Measurements from ENCODE around the gene RNF38. TPM values are rescaled to one million over a fixed set of nuclear protein-coding genes. Genes with fewer than 3 reads are reported as not detected.

Gene RNF38
- total RNA-seq, 3 donors from 2014 or later (not counting 1 experiment from before 2014, with no cell fraction given) = 70.9 to 90.0 (median 76.5) TPM

- ATAC-seq = no peak
- no peak overlapping the region for H3K4me3 ChIP-seq (ENCODE audit: low read length)
- Mint-ChIP-seq H3K9me3 (no peaks in the 10 kb centered on the region), H3K27me3 (ENCODE audit: low read depth in 2 of 2) (no peaks in the 10 kb centered on the region), H3K4me3 (no peak overlapping the region), H3K36me3 (no peaks in the 10 kb centered on the region), H3K4me1 (peaks cover 22 to 31% of the 10 kb centered on the region in 2 donors), H3K27ac (no peak overlapping the region)
- intact Hi-C loops (cut with micrococcal nuclease) = no loop called here
- no peak for TF ChIP-seq CTCF (IDR thresholded peaks at IDR 0.05)
- no peaks in the 10 kb centered on the region for H3K4me1 ChIP-seq (ENCODE audit: control insufficient read depth, insufficient read depth, low read length)
- no peak for DNase-seq
- H3K9me3 ChIP-seq (ENCODE audit: control insufficient read depth, insufficient read depth, low read length) = no peaks in the 10 kb centered on the region
- 100% methylated on average over 5 of the region's 6 CpGs for WGBS (ENCODE audit: insufficient coverage)
- no peak overlapping the region for H3K27ac ChIP-seq (ENCODE audit: low read length)
- H3K36me3 ChIP-seq (ENCODE audit: control insufficient read depth, insufficient read depth, low read length) = no peaks in the 10 kb centered on the region
- H3K27me3 ChIP-seq (ENCODE audit: control insufficient read depth, insufficient read depth, low read length) = no peaks in the 10 kb centered on the region
Observed at GRCh38 chr9:36433386-36433785, 33.3 kb upstream of the RNF38 start.

GRCh38 chr9:36431078-36431477 is 31.0 kb upstream of the RNF38 start:
- H3K27me3 ChIP-seq (ENCODE audit: control insufficient read depth, insufficient read depth, low read length) = no peaks in the 10 kb centered on the region
- intact Hi-C loops (cut with micrococcal nuclease) = no loop called here
- no peak overlapping the region for H3K27ac ChIP-seq (ENCODE audit: low read length)
- WGBS (ENCODE audit: insufficient coverage) = 100% methylated on average over 3 of the region's 4 CpGs
- no peak overlapping the region for H3K4me3 Mint-ChIP-seq
- H3K27me3 Mint-ChIP-seq (ENCODE audit: low read depth in 2 of 2) = no peaks in the 10 kb centered on the region
- DNase-seq (no peak), ATAC-seq (no peak)
- H3K27ac Mint-ChIP-seq = no peak overlapping the region
- H3K4me3 ChIP-seq (ENCODE audit: low read length) = no peak overlapping the region
- no peaks in the 10 kb centered on the region for H3K36me3 Mint-ChIP-seq
- H3K36me3 ChIP-seq (ENCODE audit: control insufficient read depth, insufficient read depth, low read length) = no peaks in the 10 kb centered on the region
- TF ChIP-seq CTCF (IDR thresholded peaks at IDR 0.05) = no peak
- H3K9me3 ChIP-seq (ENCODE audit: control insufficient read depth, insufficient read depth, low read length) = no peaks in the 10 kb centered on the region
- H3K9me3 Mint-ChIP-seq = no peaks in the 10 kb centered on the region
- H3K4me1 Mint-ChIP-seq = peaks cover 11 to 24% of the 10 kb centered on the region in 2 donors
- H3K4me1 ChIP-seq (ENCODE audit: control insufficient read depth, insufficient read depth, low read length) = no peaks in the 10 kb centered on the region

- Histone ChIP-seq H3K36me3 (ENCODE audit: control insufficient read depth, insufficient read depth, low read length) (peaks cover 3% of the 10 kb centered on the region), H3K9me3 (ENCODE audit: control insufficient read depth, insufficient read depth, low read length) (no peaks in the 10 kb centered on the region), H3K27me3 (ENCODE audit: control insufficient read depth, insufficient read depth, low read length) (no peaks in the 10 kb centered on the region), H3K4me3 (ENCODE audit: low read length) (no peak overlapping the region), H3K27ac (ENCODE audit: low read length) (no peak overlapping the region), H3K4me1 (ENCODE audit: control insufficient read depth, insufficient read depth, low read length) (no peaks in the 10 kb centered on the region)
- no peak for TF ChIP-seq CTCF (IDR thresholded peaks at IDR 0.05)
- intact Hi-C loops (cut with micrococcal nuclease) = no loop called here
- Mint-ChIP-seq H3K4me3 (no peak overlapping the region), H3K36me3 (no peaks in the 10 kb centered on the region), H3K4me1 (peaks cover 28 to 39% of the 10 kb centered on the region in 2 donors), H3K27ac (peak overlapping the region in 1 of 2 donors; percentile 27), H3K9me3 (no peaks in the 10 kb centered on the region), H3K27me3 (ENCODE audit: low read depth in 2 of 2) (no peaks in the 10 kb centered on the region)
- DNase-seq (no peak), ATAC-seq (no peak)
Observed at GRCh38 chr9:36426945-36427344, 26.9 kb upstream of the RNF38 start.

GRCh38 chr9:36426348-36426747 is 26.3 kb upstream of the RNF38 start:
- ATAC-seq = no peak

More at GRCh38 chr9:36426348-36426747, 26.3 kb upstream of the RNF38 start:
- H3K27me3 Mint-ChIP-seq (ENCODE audit: low read depth in 2 of 2) = no peaks in the 10 kb centered on the region
- no peak for DNase-seq
- Histone ChIP-seq H3K27ac (ENCODE audit: low read length) (no peak overlapping the region), H3K36me3 (ENCODE audit: control insufficient read depth, insufficient read depth, low read length) (peaks cover 3% of the 10 kb centered on the region), H3K27me3 (ENCODE audit: control insufficient read depth, insufficient read depth, low read length) (no peaks in the 10 kb centered on the region), H3K9me3 (ENCODE audit: control insufficient read depth, insufficient read depth, low read length) (no peaks in the 10 kb centered on the region), H3K4me1 (ENCODE audit: control insufficient read depth, insufficient read depth, low read length) (no peaks in the 10 kb centered on the region), H3K4me3 (ENCODE audit: low read length) (no peak overlapping the region)
- no peaks in the 10 kb centered on the region for H3K9me3 Mint-ChIP-seq
- H3K27ac Mint-ChIP-seq = no peak overlapping the region
- no peaks in the 10 kb centered on the region for H3K36me3 Mint-ChIP-seq
- H3K4me3 Mint-ChIP-seq = no peak overlapping the region
- peaks cover 28 to 39% of the 10 kb centered on the region in 2 donors for H3K4me1 Mint-ChIP-seq
- WGBS (ENCODE audit: insufficient coverage) = 82% methylated on average over 3 of the region's 5 CpGs
- intact Hi-C loops (cut with micrococcal nuclease) = no loop called here
- no peak for TF ChIP-seq CTCF (IDR thresholded peaks at IDR 0.05)

Measured in natural killer cell (primary cell).